Calu3 (cell line): ENCODE results near the gene KNG1. TPM values are rescaled to one million over a fixed set of nuclear protein-coding genes. Genes with fewer than 3 reads are reported as not detected.

ENCODE experiments used
- BruUV-seq: library from RNA; stranded (reverse); fragments of 400-500 nt; replicated peaks from 2 replicates; lab custom pipeline; 2021; lab: Mats Ljungman, UMichigan
- CTCF ChIA-PET: fragments of 300-600 bp; sonication (Branson Sonifier 250); formaldehyde crosslinking; loops from one replicate; lab custom pipeline; 2022; ENCODE audit warnings: antibody characterized with exemption; lab: Charles Lee
- DNase-seq: peaks from one replicate; pipeline ENCODE4 v3.0.0; 2022
- H3K27ac Mint-ChIP-seq: one replicate; pipeline ENCODE4 v1.8.0; 2022; ENCODE audit warnings: mixed read lengths; ENCODE audit not compliant: unreplicated experiment
- H3K27me3 Mint-ChIP-seq: one replicate; pipeline ENCODE4 v1.8.0; 2022; ENCODE audit warnings: mixed read lengths; ENCODE audit not compliant: unreplicated experiment
- H3K36me3 Mint-ChIP-seq: one replicate; pipeline ENCODE4 v1.8.0; 2022; ENCODE audit warnings: mild to moderate bottlenecking, moderate library complexity, mixed read lengths; ENCODE audit not compliant: insufficient read depth, unreplicated experiment
- H3K4me1 Mint-ChIP-seq: one replicate; pipeline ENCODE4 v1.8.0; 2022; ENCODE audit warnings: mild to moderate bottlenecking, low read depth, mixed read lengths; ENCODE audit not compliant: unreplicated experiment
- H3K4me3 Mint-ChIP-seq: one replicate; pipeline ENCODE4 v1.8.0; 2022; ENCODE audit warnings: mild to moderate bottlenecking, low read depth, moderate library complexity, mixed read lengths; ENCODE audit not compliant: unreplicated experiment
- H3K9me3 Mint-ChIP-seq: one replicate; pipeline ENCODE4 v1.8.0; 2022; ENCODE audit warnings: low read depth, mixed read lengths; ENCODE audit not compliant: unreplicated experiment
- CTCF ChIP-seq: fragments of 200-600 bp; IDR thresholded peaks from one replicate; pipeline ENCODE4 v1.8.0; 2022; ENCODE audit warnings: antibody characterized with exemption; ENCODE audit not compliant: unreplicated experiment
- intact Hi-C: fragments of 100-400 bp; cut with micrococcal nuclease; formaldehyde crosslinking; loops from one replicate; pipeline ENCODE4 v1.10.0; 2022; ENCODE audit not compliant: unreplicated experiment
- total RNA-seq: library from RNA; stranded (reverse); gene quantifications from 2 replicates; pipeline ENCODE4 v1.2.3, GENCODE V29; 2022

Gene KNG1
- total RNA-seq, 1 experiment from 2014 or later: not detected

- no peak overlapping the region for H3K27ac Mint-ChIP-seq
- no peak for DNase-seq
- intact Hi-C loops: no loop called here
- H3K9me3 Mint-ChIP-seq: no peaks in the 10 kb centered on the region
- no TSS peak for BruUV-seq
- CTCF ChIA-PET: interaction anchor here (0.7 kb wide), 1 partner anchor 183 kb away, joined by 3 read pairs; no protein-coding TSS in a partner anchor
- no peak overlapping the region for H3K4me3 Mint-ChIP-seq
- H3K4me1 Mint-ChIP-seq: peaks cover 29% of the 10 kb centered on the region
- H3K36me3 Mint-ChIP-seq: peaks cover 14% of the 10 kb centered on the region
- TF ChIP-seq CTCF: no peak
- H3K27me3 Mint-ChIP-seq: no peaks in the 10 kb centered on the region
Observed at GRCh38 chr3:186759231-186759930, 42.2 kb downstream of the KNG1 start.

- H3K27me3 Mint-ChIP-seq: no peaks in the 10 kb centered on the region
- no TSS peak for BruUV-seq
- peak overlapping the region; percentile 6 for H3K4me3 Mint-ChIP-seq
- DNase-seq: peak; percentile 58
- H3K9me3 Mint-ChIP-seq: no peaks in the 10 kb centered on the region
- intact Hi-C loops: no loop called here
- H3K27ac Mint-ChIP-seq: peak overlapping the region; percentile 75
- H3K36me3 Mint-ChIP-seq: peaks cover 8% of the 10 kb centered on the region
- CTCF ChIA-PET: interaction anchor here (0.6 to 1.1 kb wide), 3 partner anchors 14 to 184 kb away, joined by 3 read pairs; no protein-coding TSS in a partner anchor
- TF ChIP-seq CTCF: no peak
- H3K4me1 Mint-ChIP-seq: peaks cover 22% of the 10 kb centered on the region
Observed at GRCh38 chr3:186760141-186760833, 43.1 kb downstream of the KNG1 start.

DNA sequence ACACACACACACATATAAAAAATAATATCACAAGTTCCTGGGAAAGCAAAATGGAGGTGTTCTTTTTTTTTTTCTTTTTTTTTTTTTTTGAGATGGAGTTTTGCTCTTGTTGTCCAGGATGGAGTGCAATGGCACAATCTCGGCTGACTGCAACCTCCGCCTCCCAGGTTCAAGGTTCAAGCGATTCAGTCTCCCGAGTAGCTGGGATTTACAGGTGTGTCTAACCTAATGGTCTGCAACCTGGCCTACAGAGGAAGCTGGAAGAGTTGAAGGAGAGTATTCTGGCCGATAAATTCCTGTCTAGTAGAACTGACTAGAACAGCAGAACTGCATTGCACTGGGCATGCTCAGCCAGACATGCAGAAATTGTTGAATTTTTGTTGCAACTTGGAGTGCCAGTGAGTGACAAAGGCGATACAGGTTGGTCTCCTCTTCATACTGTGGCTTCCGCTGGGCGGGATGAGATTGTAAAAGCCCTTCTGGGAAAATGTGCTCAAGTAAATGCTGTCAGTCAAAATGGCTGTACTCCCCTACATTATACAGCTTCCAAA is 43.8 kb downstream of the KNG1 start:
- peak overlapping the region; percentile 6 for H3K4me3 Mint-ChIP-seq
- no peak for DNase-seq
- H3K9me3 Mint-ChIP-seq: no peaks in the 10 kb centered on the region
- peaks cover 19% of the 10 kb centered on the region for H3K4me1 Mint-ChIP-seq
- CTCF ChIA-PET: interaction anchor here (0.5 to 1.1 kb wide), 3 partner anchors 140 to 216 kb away, joined by 3 to 4 read pairs (median 3); no protein-coding TSS in a partner anchor
- intact Hi-C loops: no loop called here
- BruUV-seq: no TSS peak
- H3K36me3 Mint-ChIP-seq: peaks cover 8% of the 10 kb centered on the region
- peak overlapping the region; percentile 75 for H3K27ac Mint-ChIP-seq
- no peak for TF ChIP-seq CTCF
- no peaks in the 10 kb centered on the region for H3K27me3 Mint-ChIP-seq

GRCh38 chr3:186772281-186772694 is 55.1 kb downstream of the KNG1 start:
- H3K36me3 Mint-ChIP-seq: no peaks in the 10 kb centered on the region
- CTCF ChIA-PET: no interaction called here
- intact Hi-C loops: no loop called here
- no peak for TF ChIP-seq CTCF
- no peaks in the 10 kb centered on the region for H3K4me1 Mint-ChIP-seq
- no peaks in the 10 kb centered on the region for H3K27me3 Mint-ChIP-seq
- no peaks in the 10 kb centered on the region for H3K9me3 Mint-ChIP-seq
- H3K27ac Mint-ChIP-seq: no peak overlapping the region
- H3K4me3 Mint-ChIP-seq: peak overlapping the region; percentile 59
- DNase-seq: no peak
- BruUV-seq: no TSS peak
